HG03108 (cell line): ENCODE data around the gene DSCAM.

ENCODE experiments used
- ATAC-seq: cut with Tn5 transposase; IDR thresholded peaks from one replicate; pipeline ENCODE4 v1.9.1; 2021; ENCODE audit warnings: moderate library complexity; ENCODE audit not compliant: unreplicated experiment

Gene DSCAM

GRCh38 chr21:40783404-40783803, 63.6 kb downstream of the DSCAM start:
- ATAC-seq: no peak

GRCh38 chr21:40770435-40771055, 76.4 kb downstream of the DSCAM start:
- ATAC-seq: no peak

GRCh38 chr21:40769231-40769630, 77.7 kb downstream of the DSCAM start:
- ATAC-seq: no peak

- ATAC-seq: no peak
Measured at GRCh38 chr21:40768056-40768455, 78.9 kb downstream of the DSCAM start.

GRCh38 chr21:40766381-40766780, 80.6 kb downstream of the DSCAM start:
- no peak for ATAC-seq

GRCh38 chr21:40765811-40766210, 81.1 kb downstream of the DSCAM start:
- ATAC-seq: no peak

GRCh38 chr21:40760821-40761220, 86.1 kb downstream of the DSCAM start:
- ATAC-seq: no peak

- no peak for ATAC-seq
Measured at GRCh38 chr21:40759061-40759460, 87.9 kb downstream of the DSCAM start.

- no peak for ATAC-seq
Measured at GRCh38 chr21:40757366-40757765, 89.6 kb downstream of the DSCAM start.

GRCh38 chr21:40754466-40754865, 92.5 kb downstream of the DSCAM start:
- no peak for ATAC-seq

- no peak for ATAC-seq
Measured at GRCh38 chr21:40753756-40754155, 93.2 kb downstream of the DSCAM start.

GRCh38 chr21:40752125-40752524, 94.8 kb downstream of the DSCAM start:
- no peak for ATAC-seq

GRCh38 chr21:40751221-40751620, 95.7 kb downstream of the DSCAM start:
- no peak for ATAC-seq

- ATAC-seq: no peak
Measured at GRCh38 chr21:40736145-40736544, 110.8 kb downstream of the DSCAM start.

GRCh38 chr21:40733024-40733397, 113.9 kb downstream of the DSCAM start:
- ATAC-seq: no peak

- ATAC-seq: no peak
Measured at GRCh38 chr21:40732253-40733023, 114.5 kb downstream of the DSCAM start.

- ATAC-seq: no peak
Measured at GRCh38 chr21:40731206-40731605, 115.8 kb downstream of the DSCAM start.

GRCh38 chr21:40730426-40730800, 116.5 kb downstream of the DSCAM start:
- no peak for ATAC-seq

- ATAC-seq: no peak
Measured at GRCh38 chr21:40729761-40730425, 117.1 kb downstream of the DSCAM start.

- ATAC-seq: no peak
Measured at GRCh38 chr21:40723966-40724365, 123.0 kb downstream of the DSCAM start.

- ATAC-seq: no peak
Measured at GRCh38 chr21:40723317-40723716, 123.6 kb downstream of the DSCAM start.

- ATAC-seq: no peak
Measured at GRCh38 chr21:40719615-40720014, 127.3 kb downstream of the DSCAM start.
